Stimulated activated CD4-positive, alpha-beta T cell treated with anti-CD3 and anti-CD28 coated beads, Interleukin-1b, Interleukin-23, amount 100 ng/mL, for 4 hours (primary cell): ENCODE results near the gene UBE2H.
"Not testable (repeated sequence)": the region's sequence is repeated elsewhere in the genome, so short reads cannot be mapped to it uniquely, and the experiment has no call there.

Experiments
- DNase-seq, 2 donors: peaks; one replicate each; pipeline ENCODE4 v3.0.0-alpha.2; 2020; ENCODE audit warnings: low read depth in 2 of 2

UBE2H gene

GRCh38 chr7:129952653-129953560 lies at the start of gene UBE2H:
UBE2H (minus strand) TSS chr7:129952960; CDS start chr7:129952555, 405 bp downstream.
- DNase-seq: peak; percentile 92 to 94

GRCh38 chr7:129998446-129998845 lies 45.7 kb upstream of the UBE2H start:
- no peak for DNase-seq

- DNase-seq: no peak
Measured at GRCh38 chr7:129997285-129997684, 44.5 kb upstream of the UBE2H start.

- DNase-seq: no peak
Measured at GRCh38 chr7:129993275-129993674, 40.5 kb upstream of the UBE2H start.

- no peak for DNase-seq
Measured at GRCh38 chr7:129990403-129991192, 37.8 kb upstream of the UBE2H start.

- DNase-seq: peak; percentile 14 to 32
Measured at GRCh38 chr7:129989466-129989865, 36.7 kb upstream of the UBE2H start.

- DNase-seq: no peak
Measured at GRCh38 chr7:129986600-129986999, 33.8 kb upstream of the UBE2H start.

GRCh38 chr7:129980667-129981066 lies 27.9 kb upstream of the UBE2H start:
- no peak for DNase-seq

- DNase-seq: no peak
Measured at GRCh38 chr7:129975309-129975708, 22.5 kb upstream of the UBE2H start.

GRCh38 chr7:129970816-129971215 lies 18.1 kb upstream of the UBE2H start:
- no peak for DNase-seq

- DNase-seq: no peak
Measured at GRCh38 chr7:129969881-129970446, 17.2 kb upstream of the UBE2H start.

- DNase-seq: no peak
Measured at GRCh38 chr7:129968592-129969383, 16.0 kb upstream of the UBE2H start.

- DNase-seq: not testable (repeated sequence)
Measured at GRCh38 chr7:129960204-129960475, 7.4 kb upstream of the UBE2H start.

- no peak for DNase-seq
Measured at GRCh38 chr7:129959471-129960203, 6.9 kb upstream of the UBE2H start.

- DNase-seq: no peak
Measured at GRCh38 chr7:129958643-129959470, 6.1 kb upstream of the UBE2H start.

GRCh38 chr7:129955993-129956543 lies 3.3 kb upstream of the UBE2H start:
- DNase-seq: no peak

- DNase-seq: no peak
Measured at GRCh38 chr7:129952086-129952652, 591 bp downstream of the UBE2H start.

GRCh38 chr7:129951226-129952085 lies 1.3 kb downstream of the UBE2H start:
- no peak for DNase-seq

GRCh38 chr7:129950933-129951225 lies 1.9 kb downstream of the UBE2H start:
- DNase-seq: no peak
